H9 (cell line): ENCODE measurements around the gene CIDEC. TPM values are rescaled to one million over a fixed set of nuclear protein-coding genes. Genes with fewer than 3 reads are reported as not detected.

ENCODE experiments used
- DNase-seq: peaks from one replicate; pipeline ENCODE4 v3.0.0-alpha.2; 2017
- H2AFZ ChIP-seq: one replicate; pipeline ENCODE4 v1.6.1; 2013; ENCODE audit warnings: mild to moderate bottlenecking, low read length, control low read depth, moderate library complexity
- H2AK5ac ChIP-seq: 2 replicates; pipeline ENCODE4 v1.6.1; 2013; ENCODE audit warnings: low read length, control low read depth, mixed read lengths; ENCODE audit not compliant: insufficient read length
- H2BK120ac ChIP-seq: one replicate; pipeline ENCODE4 v1.6.1; 2013; ENCODE audit warnings: low read depth, mild to moderate bottlenecking, low read length, control low read depth, inconsistent platforms; ENCODE audit not compliant: poor library complexity, severe bottlenecking
- H2BK12ac ChIP-seq: 2 replicates; pipeline ENCODE4 v1.6.1; 2013; ENCODE audit warnings: low read length, control low read depth, mixed read lengths, low read depth; ENCODE audit not compliant: insufficient read length
- H2BK15ac ChIP-seq: 2 replicates; pipeline ENCODE4 v1.6.1; 2013; ENCODE audit warnings: low read depth, low read length, control low read depth
- H2BK20ac ChIP-seq: one replicate; pipeline ENCODE4 v1.6.1; 2013; ENCODE audit warnings: low read depth, mild to moderate bottlenecking, low read length, control low read depth, inconsistent platforms; ENCODE audit not compliant: poor library complexity, severe bottlenecking
- H2BK5ac ChIP-seq: 2 replicates; pipeline ENCODE4 v1.6.1; 2013; ENCODE audit warnings: low read length, control low read depth, mixed read lengths; ENCODE audit not compliant: insufficient read length
- H3K14ac ChIP-seq: 2 replicates; pipeline ENCODE4 v1.6.1; 2013; ENCODE audit warnings: low read length, control low read depth; ENCODE audit not compliant: insufficient read depth
- H3K18ac ChIP-seq: 2 replicates; pipeline ENCODE4 v1.6.1; 2013; ENCODE audit warnings: low read depth, mild to moderate bottlenecking, mixed read lengths, low read length, control low read depth; ENCODE audit not compliant: insufficient read length
- H3K23ac ChIP-seq: 2 replicates; pipeline ENCODE4 v1.6.1; 2013; ENCODE audit warnings: low read length, control low read depth, mixed read lengths, low read depth; ENCODE audit not compliant: insufficient read length
- H3K23me2 ChIP-seq: 2 replicates; pipeline ENCODE4 v1.6.1; 2013; ENCODE audit warnings: low read depth, mild to moderate bottlenecking, mixed read lengths, low read length, control low read depth; ENCODE audit not compliant: insufficient read length, poor library complexity, severe bottlenecking
- H3K27ac ChIP-seq: 2 replicates; pipeline ENCODE4 v1.5.1; 2013; ENCODE audit warnings: low read length, control low read depth, mixed read lengths, low read depth; ENCODE audit not compliant: insufficient read length
- H3K27me3 ChIP-seq: 2 replicates; pipeline ENCODE4 v1.6.1; 2013; ENCODE audit warnings: low read length, control low read depth, inconsistent platforms; ENCODE audit not compliant: insufficient read depth
- H3K4ac ChIP-seq: 2 replicates; pipeline ENCODE4 v1.6.1; 2013; ENCODE audit warnings: low read depth, mild to moderate bottlenecking, control low read depth, inconsistent platforms, low read length, moderate library complexity
- H3K4me1 ChIP-seq: 2 replicates; pipeline ENCODE4 v1.6.1; 2013; ENCODE audit warnings: low read length, control low read depth, inconsistent platforms; ENCODE audit not compliant: insufficient read depth
- H3K4me2 ChIP-seq: 2 replicates; pipeline ENCODE4 v1.6.1; 2013; ENCODE audit warnings: low read length, control low read depth, mixed read lengths; ENCODE audit not compliant: insufficient read length, insufficient read depth
- H3K56ac ChIP-seq: 2 replicates; pipeline ENCODE4 v1.6.1; 2013; ENCODE audit warnings: low read depth, mild to moderate bottlenecking, mixed read lengths, low read length, control low read depth; ENCODE audit not compliant: insufficient read length
- H3K79me1 ChIP-seq: 2 replicates; pipeline ENCODE4 v1.6.1; 2013; ENCODE audit warnings: low read depth, mild to moderate bottlenecking, moderate library complexity, low read length, control low read depth, inconsistent platforms; ENCODE audit not compliant: insufficient read depth, poor library complexity, severe bottlenecking
- H3K79me2 ChIP-seq: 2 replicates; pipeline ENCODE4 v1.6.1; 2013; ENCODE audit warnings: low read length, control low read depth, inconsistent platforms; ENCODE audit not compliant: insufficient read depth
- H3K9ac ChIP-seq: 2 replicates; pipeline ENCODE4 v1.6.1; 2013; ENCODE audit warnings: low read length, control low read depth, mixed read lengths; ENCODE audit not compliant: insufficient read length; ENCODE audit errors: extremely low read depth
- H3K9me3 ChIP-seq: one replicate; pipeline ENCODE4 v1.6.1; 2013; ENCODE audit warnings: low read depth, low read length, inconsistent platforms; ENCODE audit not compliant: control insufficient read depth
- H3T11ph ChIP-seq: one replicate; pipeline ENCODE4 v1.6.1; 2013; ENCODE audit warnings: mild to moderate bottlenecking, low read length, control low read depth, inconsistent platforms
- H4K20me1 ChIP-seq: one replicate; pipeline ENCODE4 v1.6.1; 2013; ENCODE audit not compliant: control insufficient read depth, insufficient read length, insufficient read depth
- H4K5ac ChIP-seq: 2 replicates; pipeline ENCODE4 v1.6.1; 2013; ENCODE audit warnings: low read depth, mild to moderate bottlenecking, mixed read lengths, low read length, control low read depth; ENCODE audit not compliant: insufficient read length
- H4K8ac ChIP-seq: replicated peaks from 2 replicates; pipeline ENCODE4 v1.6.1; 2013; ENCODE audit warnings: low read length, control low read depth, mixed read lengths, low read depth; ENCODE audit not compliant: insufficient read length
- H4K91ac ChIP-seq: 2 replicates; pipeline ENCODE4 v1.6.1; 2013; ENCODE audit warnings: low read depth, mild to moderate bottlenecking, moderate library complexity, mixed read lengths, low read length, control low read depth; ENCODE audit not compliant: insufficient read length
- H3K27ac Mint-ChIP-seq, 3 experiments: 2 replicates in 2 of 3; 3 replicates in 1 of 3; pipeline ENCODE4 v1.8.0; 2020 to 2021; ENCODE audit warnings: mixed read lengths in 3 of 3, mild to moderate bottlenecking in 1 of 3, moderate library complexity in 1 of 3
- H3K27me3 Mint-ChIP-seq: 2 replicates; pipeline ENCODE4 v1.8.0; 2021; ENCODE audit warnings: low read depth, mild to moderate bottlenecking, moderate library complexity, mixed read lengths
- H3K36me3 Mint-ChIP-seq, 3 experiments: 2 replicates in 2 of 3; 3 replicates in 1 of 3; pipeline ENCODE4 v1.8.0; 2020 to 2021; ENCODE audit warnings: low read depth in 3 of 3, mixed read lengths in 3 of 3; ENCODE audit not compliant: insufficient read depth in 1 of 3
- H3K4me1 Mint-ChIP-seq, 2 experiments: 2 replicates each; pipeline ENCODE4 v1.8.0; 2020; ENCODE audit warnings: mixed read lengths in 2 of 2
- H3K4me3 Mint-ChIP-seq, 2 experiments: 2 replicates in 1 of 2; 3 replicates in 1 of 2; pipeline ENCODE4 v1.8.0; 2020 to 2021; ENCODE audit warnings: mild to moderate bottlenecking in 2 of 2, mixed read lengths in 2 of 2, moderate library complexity in 1 of 2
- H3K9me3 Mint-ChIP-seq, 2 experiments: 2 replicates in 1 of 2; 3 replicates in 1 of 2; pipeline ENCODE4 v1.8.0; 2020; ENCODE audit warnings: mild to moderate bottlenecking in 2 of 2, mixed read lengths in 2 of 2, moderate library complexity in 1 of 2
- total RNA-seq: library from RNA; stranded (reverse); gene quantifications from 2 replicates; pipeline ENCODE4 v1.2.1, GENCODE V29; 2021
- TF ChIP-seq, protein P1 (sequence below): fragments of 200-600 bp; sonication (generic); conservative IDR thresholded peaks from 3 replicates; pipeline ENCODE4 v1.8.0; 2021; ENCODE audit warnings: antibody characterized with exemption, mild to moderate bottlenecking

The CIDEC gene
- total RNA-seq, 1 experiment from 2014 or later, result not detected

DNA sequence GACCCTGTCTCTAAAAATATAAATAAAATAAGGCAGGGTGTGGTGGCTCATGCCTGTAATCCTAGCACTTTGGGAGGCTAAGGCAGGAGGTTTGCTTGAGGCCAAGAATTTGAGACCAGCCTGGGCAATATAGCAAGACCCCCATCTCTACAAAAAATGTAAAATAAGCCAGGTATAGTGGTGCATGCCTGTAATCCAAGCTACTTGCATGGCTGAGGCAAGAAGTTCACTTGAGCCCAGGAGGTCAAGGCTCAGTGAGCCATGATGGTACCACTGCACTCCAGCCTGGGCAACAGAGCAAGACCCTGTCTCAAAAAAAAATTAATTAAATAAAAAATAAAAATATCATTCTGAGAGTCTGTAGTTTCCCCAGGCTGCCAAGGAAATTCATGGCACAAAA is 6.3 kb upstream of the CIDEC start:
- no peak overlapping the region for H3K56ac ChIP-seq

More for the DNA sequence above, 6.3 kb upstream of the CIDEC start:
- H3K9me3 ChIP-seq, result no peaks in the 10 kb centered on the region
- H2BK120ac ChIP-seq, result no peak overlapping the region
- no peak overlapping the region for H3K9ac ChIP-seq
- no peak overlapping the region for H4K5ac ChIP-seq
- H3K14ac ChIP-seq, result no peak overlapping the region
- Mint-ChIP-seq H3K27me3 (no peaks in the 10 kb centered on the region; the same call in 1 of the 2 replicates), H3K4me1 (peaks cover 6 to 9% of the 10 kb centered on the region in 2 experiments), H3K4me3 (no peak overlapping the region), H3K27ac (no peak overlapping the region), H3K36me3 (peaks cover 0 to 4% (median 0%) of the 10 kb centered on the region in 3 experiments; a peak in 1 of 7 replicates), H3K9me3 (no peaks in the 10 kb centered on the region)
- H2BK5ac ChIP-seq, result no peak overlapping the region
- no peaks in the 10 kb centered on the region for H4K20me1 ChIP-seq
- H3K4ac ChIP-seq, result no peak overlapping the region
- no peak overlapping the region for H2BK12ac ChIP-seq
- H3K4me1 ChIP-seq, result no peaks in the 10 kb centered on the region
- no peak overlapping the region for H4K8ac ChIP-seq
- no peak overlapping the region for H3K27ac ChIP-seq
- H4K91ac ChIP-seq, result no peak overlapping the region
- no peak overlapping the region for H2AFZ ChIP-seq
- no peak overlapping the region for H3K23ac ChIP-seq
- no peaks in the 10 kb centered on the region for H3K23me2 ChIP-seq
- H3T11ph ChIP-seq, result no peak overlapping the region
- H3K18ac ChIP-seq, result no peak overlapping the region
- H2AK5ac ChIP-seq, result no peak overlapping the region
- H3K79me1 ChIP-seq, result no peaks in the 10 kb centered on the region
- H2BK15ac ChIP-seq, result no peak overlapping the region
- DNase-seq, result no peak
- peaks cover 5% of the 10 kb centered on the region; the same call in 1 of the 2 replicates for H3K79me2 ChIP-seq
- no peak overlapping the region for H3K4me2 ChIP-seq
- TF ChIP-seq, protein P1, sequence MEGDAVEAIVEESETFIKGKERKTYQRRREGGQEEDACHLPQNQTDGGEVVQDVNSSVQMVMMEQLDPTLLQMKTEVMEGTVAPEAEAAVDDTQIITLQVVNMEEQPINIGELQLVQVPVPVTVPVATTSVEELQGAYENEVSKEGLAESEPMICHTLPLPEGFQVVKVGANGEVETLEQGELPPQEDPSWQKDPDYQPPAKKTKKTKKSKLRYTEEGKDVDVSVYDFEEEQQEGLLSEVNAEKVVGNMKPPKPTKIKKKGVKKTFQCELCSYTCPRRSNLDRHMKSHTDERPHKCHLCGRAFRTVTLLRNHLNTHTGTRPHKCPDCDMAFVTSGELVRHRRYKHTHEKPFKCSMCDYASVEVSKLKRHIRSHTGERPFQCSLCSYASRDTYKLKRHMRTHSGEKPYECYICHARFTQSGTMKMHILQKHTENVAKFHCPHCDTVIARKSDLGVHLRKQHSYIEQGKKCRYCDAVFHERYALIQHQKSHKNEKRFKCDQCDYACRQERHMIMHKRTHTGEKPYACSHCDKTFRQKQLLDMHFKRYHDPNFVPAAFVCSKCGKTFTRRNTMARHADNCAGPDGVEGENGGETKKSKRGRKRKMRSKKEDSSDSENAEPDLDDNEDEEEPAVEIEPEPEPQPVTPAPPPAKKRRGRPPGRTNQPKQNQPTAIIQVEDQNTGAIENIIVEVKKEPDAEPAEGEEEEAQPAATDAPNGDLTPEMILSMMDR, result no peak
- H2BK20ac ChIP-seq, result no peak overlapping the region
- H3K27me3 ChIP-seq, result no peaks in the 10 kb centered on the region; the same call in 1 of the 2 replicates
